Lung (tissue), 12 donors: ENCODE data around the gene DTL. TPM values are rescaled to one million over a fixed set of nuclear protein-coding genes. Genes with fewer than 3 reads are reported as not detected.

Source experiments
- ATAC-seq: fragments of 200-7000 bp; cut with Tn5 transposase; one replicate; pipeline ENCODE4 v1.9.1; 2020; ENCODE audit warnings: moderate number of reproducible peaks; ENCODE audit not compliant: insufficient read depth, low FRiP score
- DNase-seq, 3 donors: peaks; one replicate each; pipeline ENCODE4 v3.0.0-alpha.2; 2013 to 2017
- H3K27ac ChIP-seq, 2 donors: one replicate each; pipeline ENCODE4 v1.5.1; 2013; ENCODE audit warnings: mild to moderate bottlenecking in 2 of 2, moderate library complexity in 2 of 2, control low read depth in 1 of 2, inconsistent platforms in 1 of 2, low read depth in 1 of 2, low read length in 1 of 2
- H3K27me3 ChIP-seq, 3 donors: one replicate each; pipeline ENCODE4 v1.5.1; 2013; ENCODE audit warnings: low read length in 2 of 3; ENCODE audit not compliant: control insufficient read depth in 3 of 3, insufficient read depth in 3 of 3
- H3K36me3 ChIP-seq, 4 donors: one replicate each; pipeline ENCODE4 v1.5.1; 2013; ENCODE audit warnings: low read length in 4 of 4, mild to moderate bottlenecking in 1 of 4, moderate library complexity in 1 of 4; ENCODE audit not compliant: control insufficient read depth in 4 of 4, insufficient read depth in 4 of 4
- H3K4me1 ChIP-seq, 5 donors: one replicate each; pipeline ENCODE4 v1.5.1; 2013; ENCODE audit warnings: low read length in 5 of 5, mild to moderate bottlenecking in 2 of 5, moderate library complexity in 1 of 5; ENCODE audit not compliant: control insufficient read depth in 5 of 5, insufficient read depth in 5 of 5
- H3K4me3 ChIP-seq: one replicate; pipeline ENCODE4 v1.5.1; 2013; ENCODE audit warnings: mild to moderate bottlenecking, control low read depth, moderate library complexity
- H3K9ac ChIP-seq, 2 donors: one replicate each; pipeline ENCODE4 v1.5.1; 2013; ENCODE audit warnings: low read length in 2 of 2, control low read depth in 1 of 2; ENCODE audit not compliant: insufficient read depth in 1 of 2
- H3K9me3 ChIP-seq, 4 donors: one replicate each; pipeline ENCODE4 v1.5.1; 2013; ENCODE audit warnings: low read length in 3 of 4, mild to moderate bottlenecking in 1 of 4, moderate library complexity in 1 of 4; ENCODE audit not compliant: control insufficient read depth in 4 of 4, insufficient read depth in 3 of 4
- CTCF ChIP-seq: IDR thresholded peaks from 2 replicates; pipeline ENCODE4 v1.5.1; 2012; ENCODE audit warnings: mild to moderate bottlenecking; ENCODE audit errors: control extremely low read depth, extremely low read depth
- WGBS, 2 donors: extraction: QIAGEN DNeasy Blood & Tissue Kit; methylation state at CpG; one replicate each; pipeline ENCODE4 v1.1.7; 2013; 5-methylcytosine and 5-hydroxymethylcytosine counted together
- polyA plus RNA-seq, 2 donors: library from polyadenylated mRNA; stranded (reverse); fragments of 200-250 nt; gene quantifications; one replicate each; pipeline ENCODE4 v1.2.1, GENCODE V29; 2013
- total RNA-seq, 2 donors: library from RNA; depleted of rRNA in 1 of 2; stranded (reverse); fragments of >200 nt in 1 of 2; gene quantifications; one replicate each; pipeline ENCODE4 v1.2.1, GENCODE V29; 2014 to 2021
- donor health status: control.
- donor health status: control.
- donor health status: Bipolar disorder and iron deficiency.
- donor health status: healthy.
- donor health status: DM: yes; HTN: yes; CAD: no.

Gene DTL
- total and polyA plus RNA-seq, 4 donors: 1.1 to 27.8 (median 3.4) TPM

- ATAC-seq: no peak
- peaks cover 0 to 5% (median 0%) of the 10 kb centered on the region in 5 donors for H3K4me1 ChIP-seq
Measured at GRCh38 chr1:212002536-212002935, 33.0 kb upstream of the DTL start.

GRCh38 chr1:212004895-212005608 lies 30.5 kb upstream of the DTL start:
- no peaks in the 10 kb centered on the region for H3K9me3 ChIP-seq
- H3K27me3 ChIP-seq: no peaks in the 10 kb centered on the region
- H3K4me3 ChIP-seq: no peak overlapping the region
- ATAC-seq: no peak
- no peak overlapping the region for H3K9ac ChIP-seq
- no peak for DNase-seq
- peaks cover 2 to 20% (median 15%) of the 10 kb centered on the region in 4 donors for H3K36me3 ChIP-seq
- H3K27ac ChIP-seq: no peak overlapping the region
- no peak for TF ChIP-seq CTCF
- WGBS, 2 donors: 90 to 99% methylated on average over 7 of the region's 7 CpGs
- H3K4me1 ChIP-seq: no peaks in the 10 kb centered on the region

More at GRCh38 chr1:212002536-212002935, 33.0 kb upstream of the DTL start:
- 90 to 94% methylated on average over 3 of the region's 3 CpGs for WGBS, 2 donors
- H3K36me3 ChIP-seq: peaks cover 2 to 24% (median 9%) of the 10 kb centered on the region in 4 donors
- no peak for TF ChIP-seq CTCF
- H3K9ac ChIP-seq: no peak overlapping the region
- H3K9me3 ChIP-seq: peaks cover 0 to 3% (median 0%) of the 10 kb centered on the region in 4 donors
- H3K27me3 ChIP-seq: no peaks in the 10 kb centered on the region
- no peak overlapping the region for H3K27ac ChIP-seq
- H3K4me3 ChIP-seq: no peak overlapping the region
- DNase-seq: no peak

- TF ChIP-seq CTCF: no peak
- Histone ChIP-seq H3K4me1 (no peaks in the 10 kb centered on the region), H3K36me3 (peaks cover 2 to 22% (median 15%) of the 10 kb centered on the region in 4 donors), H3K4me3 (no peak overlapping the region), H3K27ac (no peak overlapping the region), H3K27me3 (no peaks in the 10 kb centered on the region), H3K9me3 (no peaks in the 10 kb centered on the region), H3K9ac (no peak overlapping the region)
- no peak for DNase-seq
- no peak for ATAC-seq
- 95 to 96% methylated on average over 4 of the region's 4 CpGs for WGBS, 2 donors
Measured at GRCh38 chr1:212007178-212007577, 28.4 kb upstream of the DTL start.

- no peaks in the 10 kb centered on the region for H3K27me3 ChIP-seq
- WGBS, 2 donors: 86 to 91% methylated on average over 9 of the region's 9 CpGs
- DNase-seq (no peak), ATAC-seq (no peak)
- H3K4me3 ChIP-seq: no peak overlapping the region
- no peaks in the 10 kb centered on the region for H3K9me3 ChIP-seq
- peaks cover 2 to 22% (median 13%) of the 10 kb centered on the region in 4 donors for H3K36me3 ChIP-seq
- TF ChIP-seq CTCF: no peak
- H3K27ac ChIP-seq: no peak overlapping the region
- H3K9ac ChIP-seq: no peak overlapping the region
- H3K4me1 ChIP-seq: no peaks in the 10 kb centered on the region
Measured at GRCh38 chr1:212007886-212008285, 27.7 kb upstream of the DTL start.
